ENCODE results near the gene ABLIM1. TPM values are rescaled to one million over a fixed set of nuclear protein-coding genes. Genes with fewer than 3 reads are reported as not detected.

The ABLIM1 gene
- total RNA-seq, 1 experiment from 2014 or later: 62.1 TPM

DNA sequence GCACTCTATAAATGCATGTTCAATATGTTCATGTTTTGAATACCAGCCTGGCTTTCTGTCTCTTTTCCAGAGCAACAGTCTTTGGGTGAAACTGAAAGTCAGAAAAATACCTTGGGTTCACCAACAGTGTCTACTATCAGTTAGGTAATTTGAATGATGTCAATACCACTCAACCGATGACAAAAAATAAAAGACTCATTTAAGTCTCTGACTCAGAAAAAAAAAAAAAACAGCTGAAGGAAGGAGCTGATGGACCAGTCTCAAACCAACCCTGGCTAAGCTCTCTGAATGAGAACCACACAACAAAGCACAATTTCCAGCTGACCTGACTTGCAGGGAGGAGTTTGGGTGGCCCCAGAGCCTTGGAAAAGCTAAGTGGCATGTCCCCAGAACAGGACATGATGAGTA, 42.5 kb downstream of the ABLIM1 start:
- Mint-ChIP-seq H3K27ac (no peak overlapping the region), H3K9me3 (peaks cover 3% of the 10 kb centered on the region; the same call in 1 of the 2 replicates), H3K27me3 (ENCODE audit: low read depth) (no peaks in the 10 kb centered on the region), H3K4me1 (peaks cover 19% of the 10 kb centered on the region), H3K36me3 (no peaks in the 10 kb centered on the region), H3K4me3 (no peak overlapping the region)
- TF ChIP-seq E2F5 (CRISPR knock-in tag; IDR thresholded peaks at IDR 0.05) (no peak), HMGXB4 (CRISPR knock-in tag; IDR thresholded peaks at IDR 0.05) (no peak), TEAD1 (CRISPR knock-in tag; IDR thresholded peaks at IDR 0.05) (no peak), GABPB1 (CRISPR knock-in tag; IDR thresholded peaks at IDR 0.05) (no peak), NR3C1 (CRISPR knock-in tag; conservative IDR thresholded peaks at IDR 0.05; ENCODE audit: low read depth) (no peak), FOXJ3 (CRISPR knock-in tag; IDR thresholded peaks at IDR 0.05; ENCODE audit: borderline replicate concordance) (no peak), ZNF416 (CRISPR knock-in tag; IDR thresholded peaks at IDR 0.05) (no peak), FOXK1 (CRISPR knock-in tag; IDR thresholded peaks at IDR 0.05) (no peak)
- CTCF ChIA-PET: interaction anchor here (1.9 kb wide), 1 partner anchor 144 kb away, joined by 7 read pairs; no protein-coding TSS in a partner anchor
- ATAC-seq (no peak), DNase-seq (ENCODE audit: low spot score) (no peak)
- POLR2A ChIA-PET: no interaction called here

DNA sequence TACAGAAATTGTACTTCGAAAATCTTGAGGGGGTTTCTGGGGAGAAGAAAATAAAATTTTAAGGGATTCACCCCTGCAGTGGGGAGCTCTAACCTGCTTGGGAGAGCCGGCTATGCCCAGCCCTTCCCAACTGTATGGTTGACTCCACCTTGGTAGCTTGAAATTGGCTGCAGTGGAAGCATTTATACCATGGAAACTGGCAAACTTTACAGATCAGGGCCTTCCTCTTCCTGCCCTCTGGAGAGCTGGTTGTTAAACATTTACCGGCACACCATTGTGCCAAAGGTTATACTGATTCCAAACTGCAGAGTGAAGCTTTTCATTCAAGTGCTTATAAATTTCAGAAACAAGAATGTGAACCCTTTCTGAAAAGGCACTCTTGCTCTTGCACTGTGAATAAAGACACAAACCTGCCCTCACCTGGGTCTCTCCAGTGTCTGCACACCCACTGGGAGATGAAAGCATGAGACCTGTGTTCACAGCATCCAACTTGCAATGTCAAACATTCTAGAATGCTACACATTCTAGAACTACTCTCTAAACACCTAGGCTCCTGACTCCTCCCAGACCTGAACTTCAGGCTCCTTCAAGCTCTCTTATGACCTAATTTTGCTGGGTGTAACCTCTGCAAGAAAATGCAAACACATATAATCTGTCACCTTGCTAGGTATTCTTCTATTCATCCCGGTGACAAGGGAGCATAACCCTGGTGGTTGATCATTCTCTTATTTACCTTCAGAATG, 44.7 kb downstream of the ABLIM1 start:
- no peak for ATAC-seq
- TF ChIP-seq CBFB (CRISPR knock-in tag; IDR thresholded peaks at IDR 0.05; ENCODE audit: low read depth) (no peak), TEAD1 (CRISPR knock-in tag; IDR thresholded peaks at IDR 0.05) (no peak), AR (CRISPR knock-in tag; IDR thresholded peaks at IDR 0.05) (no peak), AFF4 (CRISPR knock-in tag; IDR thresholded peaks at IDR 0.05; ENCODE audit: borderline replicate concordance) (no peak), IRF1 (CRISPR knock-in tag; IDR thresholded peaks at IDR 0.05) (no peak)
- Mint-ChIP-seq H3K36me3 (no peaks in the 10 kb centered on the region), H3K27ac (no peak overlapping the region), H3K4me3 (no peak overlapping the region), H3K9me3 (peaks cover 3% of the 10 kb centered on the region; the same call in 1 of the 2 replicates), H3K27me3 (ENCODE audit: low read depth) (no peaks in the 10 kb centered on the region), H3K4me1 (peaks cover 21% of the 10 kb centered on the region)
- no peak for DNase-seq (ENCODE audit: low spot score)
- ChIA-PET CTCF (no interaction called here), POLR2A (no interaction called here)
